ENCODE results near the gene CACNA1S.

CACNA1S gene

DNA sequence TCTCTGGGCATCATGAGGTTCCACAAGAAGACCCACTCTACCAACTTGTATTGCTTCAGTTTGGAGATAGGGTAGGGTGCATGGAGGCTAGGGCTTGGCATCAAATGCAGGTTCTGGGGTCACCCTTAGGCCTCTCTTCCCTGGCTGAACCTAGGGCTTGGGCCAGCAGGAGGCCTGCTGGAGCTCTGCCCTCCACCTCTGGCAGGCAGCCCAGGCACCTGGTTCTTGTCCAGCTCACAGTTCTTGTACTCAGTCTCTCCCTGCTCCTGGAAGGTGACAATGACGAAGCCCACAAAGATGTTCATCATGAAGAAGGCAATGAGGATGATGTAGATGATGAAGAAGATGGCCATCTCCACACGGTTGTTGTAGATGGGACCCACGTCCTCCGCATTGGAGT is 51.2 kb downstream of the CACNA1S start:
- no peak for DNase-seq

DNA sequence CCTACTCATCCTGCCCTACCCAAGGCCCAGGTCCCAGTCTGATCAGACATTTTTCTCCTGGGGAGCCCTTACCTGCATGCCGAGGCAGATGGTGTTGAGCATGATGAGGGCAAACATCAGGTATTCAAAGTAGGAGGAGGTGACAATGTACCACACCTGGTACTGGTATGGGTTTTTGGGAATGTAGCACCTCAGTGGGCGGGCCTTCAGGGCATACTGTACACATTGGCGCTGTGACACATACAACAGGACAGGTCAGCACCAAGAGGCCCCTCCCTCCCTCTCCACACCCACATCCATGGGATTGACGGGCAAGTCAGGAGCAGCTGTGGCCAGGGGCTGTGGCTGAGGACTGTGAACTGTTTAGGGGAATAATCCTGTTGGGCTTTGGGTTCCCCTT is 51.6 kb downstream of the CACNA1S start:
- no peak for DNase-seq

DNA sequence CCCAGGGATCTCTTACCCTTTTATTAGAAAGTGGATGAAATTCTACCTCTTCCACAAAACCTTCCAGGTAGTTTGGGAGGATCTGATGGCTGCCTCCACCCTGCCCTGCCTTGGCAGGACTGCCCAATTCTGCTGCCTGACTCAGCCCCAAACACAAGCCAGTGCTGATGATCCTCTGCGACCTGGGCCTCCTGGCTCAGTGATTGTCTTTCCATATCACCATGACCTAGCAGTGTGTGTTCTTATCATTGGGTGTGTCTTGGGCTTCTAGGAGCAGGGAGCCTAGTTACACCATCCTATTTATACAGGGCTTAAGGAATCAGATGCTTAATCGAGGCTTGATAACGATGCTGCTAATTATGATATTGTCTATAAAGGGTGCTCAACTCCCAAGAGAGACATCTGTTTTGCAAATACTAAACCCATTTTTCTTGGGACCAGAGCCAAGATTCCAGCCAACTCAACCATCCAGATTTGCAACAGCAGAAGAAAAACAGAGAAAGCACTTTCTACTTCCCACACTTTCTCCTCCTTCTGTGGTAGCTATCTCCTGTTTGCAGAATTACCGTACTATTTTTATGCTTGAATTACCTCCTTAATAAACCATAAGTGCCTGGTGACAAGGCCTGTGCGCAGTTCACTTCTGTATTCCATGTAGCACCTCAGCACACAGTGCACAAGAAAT is 52.2 kb downstream of the CACNA1S start:
- no peak for DNase-seq

DNA sequence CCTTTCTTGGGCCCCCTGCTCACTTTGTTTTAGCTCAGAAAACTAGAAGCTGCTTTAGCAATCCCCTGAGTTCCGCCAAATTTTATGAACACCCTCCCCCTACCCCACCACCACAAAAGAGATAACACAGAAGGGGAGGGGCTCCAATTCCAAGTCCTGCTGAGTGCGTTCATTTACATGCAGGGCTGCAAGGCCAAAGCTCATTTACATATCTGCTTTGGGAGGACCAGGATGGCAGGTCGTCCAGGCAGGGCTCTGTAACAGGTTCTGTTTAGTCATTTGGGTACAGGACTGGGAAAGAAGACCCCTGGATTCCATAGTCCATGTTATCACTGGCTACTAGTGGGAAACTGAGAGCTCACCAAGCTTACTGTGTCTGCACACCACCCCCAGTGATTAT is 52.8 kb downstream of the CACNA1S start:
- no peak for DNase-seq

DNA sequence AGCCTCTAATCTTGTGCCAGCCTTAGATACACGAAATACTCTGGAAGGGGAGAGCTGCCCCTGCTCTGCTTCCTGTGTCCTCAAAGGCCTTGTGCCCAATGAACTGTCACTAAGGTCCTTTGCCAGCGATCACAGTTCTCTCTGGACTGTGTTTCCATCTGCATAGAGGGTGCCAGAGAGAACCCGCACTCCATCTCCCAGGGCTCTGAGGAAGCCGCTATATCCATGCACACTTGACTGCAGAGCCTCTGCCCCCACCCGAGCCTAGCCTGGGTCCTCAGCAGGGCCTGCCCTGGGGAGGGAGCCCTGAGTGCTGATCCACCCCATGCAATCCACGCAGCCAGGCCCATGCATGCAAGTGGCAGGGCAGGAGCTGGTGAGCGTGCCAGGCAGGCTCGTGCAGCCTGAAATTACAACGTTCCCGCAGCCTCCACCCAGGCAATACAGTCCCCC is 58.1 kb downstream of the CACNA1S start:
- no peak for DNase-seq

DNA sequence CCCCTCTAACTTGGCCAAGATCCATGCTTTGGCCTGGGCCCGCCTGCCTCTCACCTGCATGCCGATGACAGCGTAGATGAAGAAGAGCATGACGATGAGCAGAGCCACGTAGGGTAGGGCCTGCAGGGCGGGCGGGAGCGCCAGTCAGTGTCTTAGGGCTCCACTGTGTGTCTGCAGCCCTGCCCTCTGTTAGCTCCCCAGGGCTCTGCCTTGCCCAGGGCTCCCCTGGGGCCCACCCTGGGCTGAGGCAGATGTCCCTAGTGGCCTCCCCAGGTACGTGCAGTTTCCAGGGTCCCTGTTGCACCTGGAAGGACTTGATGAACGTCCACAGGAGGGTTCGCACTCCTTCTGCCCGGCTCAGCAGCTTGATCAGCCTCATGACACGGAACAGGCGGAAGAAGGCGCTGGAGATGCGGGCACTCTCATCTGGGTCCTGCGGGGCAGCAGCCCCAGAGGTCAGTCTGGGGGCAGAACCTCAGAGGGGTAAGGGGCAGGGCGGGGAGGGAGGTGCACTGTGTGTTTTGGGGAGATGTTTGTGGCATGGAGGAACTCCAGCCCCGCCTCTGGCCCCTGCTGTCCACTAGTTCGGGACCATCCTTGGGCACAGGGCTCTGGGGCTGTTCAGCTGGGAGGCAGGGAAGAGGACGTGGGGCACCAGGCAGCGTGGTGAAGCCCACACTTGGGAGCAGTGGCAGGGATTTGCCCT is 58.9 kb downstream of the CACNA1S start:
- DNase-seq = no peak

DNA sequence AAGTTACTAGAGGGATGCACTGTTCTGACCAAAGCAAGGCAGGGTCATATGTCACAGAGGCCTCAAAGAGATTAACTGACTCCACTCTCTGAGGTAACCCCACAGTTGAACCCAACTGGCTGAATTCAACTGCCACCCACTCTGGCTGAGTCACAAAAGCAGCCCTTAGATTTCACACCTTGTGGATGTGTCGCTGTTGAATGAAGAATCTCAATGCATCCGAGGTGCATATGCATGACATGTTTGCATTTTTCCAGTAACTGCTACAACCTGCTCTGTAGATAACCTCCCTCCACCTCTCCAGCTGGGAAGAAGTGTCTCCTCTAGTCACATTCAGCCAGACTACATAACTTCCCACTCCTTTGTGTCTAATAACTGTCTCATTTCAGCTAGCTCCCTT is 60.8 kb downstream of the CACNA1S start:
- no peak for DNase-seq

DNA sequence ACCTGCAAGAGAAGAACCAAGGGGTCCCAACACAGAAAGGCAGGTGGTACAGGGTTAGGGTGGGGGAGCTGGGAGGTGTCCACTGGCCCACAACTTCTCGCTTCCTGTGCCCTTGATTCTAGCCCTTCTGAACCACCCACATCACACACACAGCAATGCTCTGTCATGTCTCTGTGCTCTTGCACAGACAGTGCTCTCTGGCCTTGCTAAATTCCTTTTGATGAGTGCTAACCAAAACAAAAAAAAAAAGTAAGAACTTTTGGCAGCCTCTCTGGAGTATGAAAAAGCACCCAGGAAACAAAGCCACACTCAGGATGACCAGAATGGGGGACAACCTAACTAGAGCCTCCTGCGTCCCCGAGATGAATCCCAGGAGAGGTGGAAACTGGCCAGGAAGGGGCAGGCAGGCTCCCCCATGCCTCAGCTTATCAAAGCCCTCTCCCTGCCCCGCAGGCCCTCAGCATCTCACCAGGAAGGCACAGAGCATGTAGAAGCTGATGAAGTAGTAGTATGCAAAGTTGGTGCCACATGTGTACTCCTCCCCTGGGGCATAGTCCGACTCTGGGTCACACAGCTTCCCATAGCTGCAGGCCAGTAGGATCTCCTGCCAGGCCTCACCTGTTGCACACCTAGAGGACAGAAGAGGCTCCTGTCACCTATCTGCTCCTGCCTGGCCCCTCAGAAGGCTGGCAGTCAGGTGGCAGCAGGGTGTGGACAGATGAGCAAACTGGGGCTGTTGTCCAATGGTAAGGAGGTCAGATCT is 61.5 kb downstream of the CACNA1S start:
- DNase-seq = no peak

DNA sequence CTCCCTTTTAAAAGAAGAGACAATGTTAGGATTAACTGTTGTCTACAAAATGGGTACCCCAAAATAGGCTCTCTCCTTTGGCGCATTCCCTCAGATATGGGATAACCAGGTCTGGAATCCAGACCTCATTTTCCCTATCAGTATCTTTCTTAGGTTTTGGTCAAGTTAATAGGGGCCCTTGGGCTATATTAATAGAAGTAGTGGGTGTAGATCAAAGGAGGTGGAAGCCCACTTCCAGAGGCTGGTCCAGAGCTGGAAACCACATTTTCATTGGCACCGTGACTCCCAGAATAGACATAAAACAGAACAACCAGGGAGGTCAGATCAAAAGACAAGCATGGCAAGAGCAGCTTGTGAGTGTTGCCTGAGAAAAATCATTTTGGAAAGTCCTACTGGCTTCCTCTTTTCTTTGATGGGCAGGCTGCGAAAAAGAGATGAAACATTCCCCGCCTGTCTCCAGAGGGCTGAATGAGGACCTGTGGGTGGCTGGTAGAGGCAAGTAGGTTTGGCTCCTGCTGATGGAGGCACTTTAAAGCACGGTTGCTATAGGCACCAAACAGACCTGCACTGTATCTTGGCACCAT is 62.9 kb downstream of the CACNA1S start:
- no peak for DNase-seq

DNA sequence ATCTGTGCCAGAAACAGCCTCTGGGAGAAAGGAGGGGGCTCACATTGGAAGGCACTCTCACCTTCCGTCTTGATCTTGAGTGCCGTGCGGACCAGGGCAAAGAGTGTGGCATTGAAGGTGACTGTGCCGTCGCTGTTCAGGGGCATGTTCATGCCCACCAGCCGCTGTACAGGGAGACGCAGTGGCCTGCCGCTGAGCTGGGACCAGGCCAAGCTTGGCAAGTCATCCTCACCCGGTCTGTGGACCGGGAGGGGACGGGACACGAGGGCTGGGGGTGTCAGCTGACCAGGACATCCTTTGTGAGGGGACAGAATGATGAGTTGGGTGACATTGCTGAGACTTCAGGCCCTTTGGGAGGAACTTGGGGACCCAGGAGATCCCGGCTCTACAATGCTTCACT is 63.7 kb downstream of the CACNA1S start:
- no peak for DNase-seq

DNA sequence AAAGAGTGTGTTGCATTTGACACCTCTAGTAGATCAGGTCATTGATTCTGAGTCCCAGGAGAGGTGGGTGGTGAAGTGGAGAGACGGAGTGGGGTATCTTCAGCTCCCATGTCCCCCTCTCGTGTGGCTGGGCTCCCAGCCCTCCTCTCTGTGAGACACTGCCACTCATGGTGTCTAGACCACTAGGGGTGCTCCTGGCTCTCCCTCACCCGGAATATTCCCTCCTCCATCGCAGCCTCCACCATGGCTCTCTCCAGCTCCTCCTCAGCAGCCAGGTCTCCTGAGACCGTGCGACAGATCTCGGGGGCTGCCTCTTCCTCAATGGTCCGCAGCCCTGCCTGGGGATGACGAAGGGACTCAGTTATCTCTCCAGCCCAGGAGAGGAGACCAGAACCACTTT is 68.1 kb downstream of the CACNA1S start:
- no peak for DNase-seq

DNA sequence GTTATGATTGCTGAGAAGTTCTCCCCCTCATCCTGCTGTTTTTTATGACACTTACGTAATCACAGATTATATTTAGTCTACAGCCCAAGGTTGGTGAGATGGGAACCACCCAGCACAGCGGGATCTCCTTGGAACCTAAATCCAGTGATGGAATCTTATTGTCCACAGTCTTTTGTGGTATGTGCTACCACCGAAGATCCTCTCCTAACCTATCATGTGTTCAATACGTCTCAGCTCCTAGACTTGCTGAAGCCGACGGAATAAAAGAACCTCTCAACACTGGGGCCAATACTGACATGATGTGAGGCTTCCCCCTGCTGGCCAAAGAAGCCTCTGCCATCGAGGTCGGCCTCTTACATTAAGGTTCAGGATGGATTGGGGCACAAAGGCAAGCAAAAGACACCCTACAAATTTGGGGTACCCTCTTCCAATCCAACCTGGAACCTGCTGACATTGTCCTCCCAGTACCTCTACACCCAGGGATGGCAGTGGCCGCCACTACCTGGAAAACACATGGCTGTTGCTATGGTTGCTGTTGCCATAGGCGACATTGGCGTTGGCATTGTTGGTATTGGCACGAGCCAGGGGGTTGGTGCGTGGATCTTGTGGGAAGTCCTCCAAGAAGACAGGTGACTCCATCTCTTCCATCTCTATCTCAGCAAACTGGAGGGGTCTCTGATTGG is 69.3 kb downstream of the CACNA1S start:
- peak; percentile 53 for DNase-seq

DNA sequence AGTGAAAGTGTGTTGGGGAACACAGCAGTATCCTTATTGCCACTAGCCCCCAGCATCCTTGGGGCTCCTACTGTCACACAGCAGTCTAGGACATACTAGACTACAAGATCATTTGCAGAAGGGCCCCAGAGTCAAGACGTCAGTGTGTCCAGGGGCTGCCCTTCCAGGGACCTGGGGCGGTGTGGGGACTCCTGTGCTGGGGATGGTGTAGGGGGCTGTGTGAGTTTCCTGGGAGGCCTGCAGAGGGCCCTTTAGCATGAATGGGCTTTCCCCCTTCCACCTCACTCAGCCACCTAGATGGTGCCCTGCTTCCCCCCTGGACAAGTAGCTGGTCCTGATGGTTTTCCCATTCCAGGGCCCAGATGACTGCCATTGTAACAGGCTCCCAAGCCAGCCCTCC is 71.2 kb downstream of the CACNA1S start:
- no peak for DNase-seq

DNA sequence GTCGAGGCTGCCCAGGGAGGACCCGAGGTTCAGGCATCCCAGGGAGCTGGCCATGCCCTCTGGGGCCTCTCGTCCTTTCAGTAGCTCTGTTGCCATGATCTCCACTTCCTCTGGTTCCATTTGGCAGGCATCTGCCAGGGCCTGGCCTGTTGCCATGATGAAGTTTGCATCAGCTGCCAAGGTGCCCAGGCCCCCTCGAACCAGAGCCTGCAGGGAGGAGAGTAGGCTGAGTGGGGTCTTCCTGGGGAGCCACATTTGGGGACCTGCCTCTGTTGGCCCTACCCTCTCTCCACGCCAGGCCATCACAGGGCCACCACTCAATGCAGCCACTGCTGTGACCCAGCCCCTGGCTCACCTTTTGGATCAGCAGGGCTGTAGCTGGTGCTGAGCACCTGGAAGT is 72.3 kb downstream of the CACNA1S start:
- DNase-seq = no peak

DNA sequence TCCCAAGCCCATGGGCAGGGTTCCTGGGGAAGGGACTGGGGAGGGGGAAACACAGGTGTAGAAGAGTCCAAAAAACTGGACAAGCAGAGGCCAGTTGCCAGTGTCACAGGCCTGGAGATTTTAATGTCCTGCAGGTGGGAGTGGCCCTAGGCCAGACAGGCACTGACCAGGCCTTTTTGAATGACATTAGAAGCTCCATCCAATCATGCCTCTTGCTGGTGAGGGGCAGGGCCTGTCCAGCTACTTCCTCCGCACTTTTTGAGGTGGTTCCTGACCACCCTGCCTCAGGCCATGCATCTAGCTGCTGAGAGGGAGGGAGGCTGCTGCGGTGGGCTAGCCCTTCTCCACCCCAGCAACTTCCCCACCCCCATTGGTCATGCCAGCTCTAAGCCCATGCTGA is 72.8 kb downstream of the CACNA1S start:
- DNase-seq = no peak

DNA sequence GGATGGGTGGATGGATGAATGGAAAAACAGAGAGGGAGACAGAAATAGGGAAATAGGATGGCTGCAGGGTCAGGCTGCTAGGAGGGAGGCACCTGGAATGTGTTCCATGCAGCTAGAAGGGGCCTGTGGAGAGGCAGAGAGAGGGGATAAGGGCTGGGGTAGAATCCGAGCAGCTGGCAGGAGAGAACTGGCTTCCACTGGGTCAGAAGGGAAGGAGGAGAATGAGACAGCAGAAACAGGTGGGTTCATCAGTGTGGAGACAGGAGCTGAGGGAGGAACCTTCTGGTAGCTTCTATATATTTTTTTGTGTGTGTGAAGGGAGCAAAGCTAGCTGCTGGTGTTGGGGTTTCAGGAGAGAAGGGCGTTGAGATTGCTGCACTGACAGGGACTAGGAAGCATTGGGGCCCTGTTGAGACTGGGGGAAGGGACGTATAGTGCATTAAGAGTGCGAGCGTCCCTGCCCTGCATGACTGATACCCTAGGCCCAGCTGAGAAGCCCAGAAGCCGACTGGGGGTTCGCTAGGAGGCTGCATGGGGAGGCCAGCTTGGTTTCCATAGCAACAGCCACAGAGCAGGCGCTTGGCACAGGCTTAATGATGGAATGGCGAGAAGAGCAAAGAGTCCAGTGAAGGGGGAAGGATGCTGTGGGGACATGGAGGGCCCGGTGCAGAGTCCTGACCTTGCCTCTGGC is 73.9 kb downstream of the CACNA1S start:
- DNase-seq = no peak

DNA sequence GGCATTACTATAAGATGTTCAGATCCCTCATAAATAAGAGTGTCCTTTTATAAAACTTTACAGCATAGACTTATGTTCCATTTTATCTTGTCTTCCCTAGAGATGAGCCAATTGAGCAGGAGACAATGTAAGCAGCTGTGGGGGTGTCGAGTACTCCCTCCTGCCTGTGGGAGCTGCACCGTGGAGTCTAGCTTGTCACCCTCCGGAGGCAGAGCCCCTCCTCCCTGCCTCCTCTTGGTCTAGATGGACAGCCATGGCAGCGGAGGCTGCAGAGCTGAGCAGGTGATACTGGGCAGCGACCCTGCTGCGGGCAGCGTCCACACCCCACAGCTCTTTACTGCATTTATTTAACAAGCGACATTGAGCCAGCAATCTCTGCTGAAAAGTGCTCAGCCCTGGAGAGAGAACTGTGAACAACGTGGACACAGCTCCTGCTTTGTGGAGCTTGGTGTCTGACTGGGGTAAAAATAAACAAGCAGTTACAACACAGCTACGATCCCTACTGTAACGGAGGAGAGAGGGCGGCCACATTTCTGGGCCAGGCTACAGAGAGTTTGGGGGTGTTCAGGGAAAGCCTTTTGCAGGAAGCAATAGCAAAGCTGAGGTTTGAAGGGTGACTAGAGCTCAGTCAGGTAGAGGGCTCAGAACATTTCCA is 75.9 kb downstream of the CACNA1S start:
- DNase-seq = no peak

DNA sequence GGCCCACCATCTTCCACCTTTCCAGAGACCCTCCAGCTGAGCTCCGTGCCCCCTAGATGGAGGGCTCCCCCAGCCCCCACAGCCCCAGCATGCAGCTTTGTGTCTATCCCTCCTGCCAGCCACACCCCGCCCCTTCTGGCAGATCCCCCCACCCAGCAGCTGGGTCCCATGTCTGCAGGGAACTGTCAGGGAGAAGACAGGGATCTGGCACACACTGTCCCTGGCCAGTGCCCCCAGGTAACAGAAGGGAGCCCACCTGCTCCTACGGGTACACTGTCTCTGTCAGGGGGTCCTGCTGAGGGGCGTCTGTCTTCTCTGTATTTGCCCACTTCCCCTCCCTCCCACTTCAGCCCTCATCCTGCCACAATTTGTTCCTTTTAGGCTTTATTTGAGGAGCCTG is 77.6 kb downstream of the CACNA1S start:
- no peak for DNase-seq

DNA sequence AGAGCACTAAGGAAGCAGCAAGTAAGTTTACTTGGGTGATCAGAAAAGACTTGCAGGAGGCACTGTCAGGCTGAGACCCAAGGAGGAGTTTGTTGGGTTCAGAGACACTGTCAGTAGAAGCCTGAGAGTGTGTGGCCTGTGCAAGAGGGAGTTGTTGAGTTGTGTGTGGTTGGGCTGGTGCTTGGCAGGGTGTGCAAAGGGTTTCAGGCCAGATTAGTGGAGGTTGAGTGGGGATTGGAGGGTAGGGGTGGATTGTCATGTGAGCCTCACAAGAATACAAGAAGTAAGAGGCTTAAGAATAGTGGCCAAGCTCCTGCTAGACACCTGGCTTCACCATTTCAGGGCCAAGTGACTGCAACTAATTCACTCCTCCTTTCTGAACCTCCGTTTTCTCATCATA is 79.8 kb downstream of the CACNA1S start:
- DNase-seq = no peak

DNA sequence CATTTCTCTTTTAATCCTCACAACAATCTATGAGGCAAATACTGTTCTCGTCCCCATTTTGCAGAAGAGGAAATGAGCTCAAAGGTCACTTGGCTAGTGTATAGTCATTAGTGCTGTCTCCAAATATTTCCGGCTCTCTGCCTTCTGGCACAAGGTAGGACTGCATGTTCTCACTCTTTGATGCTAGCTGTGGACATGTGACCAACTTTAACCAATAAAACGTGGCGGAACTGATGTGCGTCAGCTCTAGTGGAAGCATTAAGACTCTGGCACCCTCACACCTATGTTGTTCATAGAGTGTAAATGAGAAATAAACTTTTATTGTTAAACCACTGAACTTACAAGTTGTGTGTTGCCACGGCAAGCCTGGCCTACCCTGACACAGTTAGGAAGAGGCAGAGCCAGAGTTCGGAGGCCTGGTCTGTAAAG is 83.8 kb downstream of the CACNA1S start:
- no peak for DNase-seq

DNA sequence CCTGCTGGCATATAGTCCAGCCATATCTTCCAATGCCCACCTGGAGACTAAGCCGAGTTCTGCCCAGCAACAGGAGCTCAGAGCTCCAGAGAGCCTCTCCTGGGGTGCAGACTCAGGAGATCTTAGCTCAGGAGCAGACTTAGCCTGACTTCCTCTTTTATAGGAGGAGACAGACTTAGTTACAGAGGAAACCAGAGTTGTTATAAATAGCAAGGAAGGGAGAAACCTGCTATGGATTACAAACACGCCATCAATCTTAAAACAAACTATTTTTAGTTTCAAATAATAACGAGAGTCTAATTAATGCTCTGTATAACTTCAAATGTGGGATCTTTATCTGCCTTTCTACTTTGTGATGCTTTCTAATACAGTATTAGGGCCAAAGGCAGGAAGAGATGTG is 85.4 kb downstream of the CACNA1S start:
- no peak for DNase-seq

Measured in right kidney (tissue), 1 donor.